GM12878 (cell line): ENCODE data around the gene LDHAL6B. TPM values are rescaled to one million over a fixed set of nuclear protein-coding genes. Genes with fewer than 3 reads are reported as not detected.

Experiments
- ATAC-seq: fragments of 200-7000 bp; cut with Tn5 transposase; 3 replicates; pipeline ENCODE4 v1.9.1; 2020; ENCODE audit warnings: mild to moderate bottlenecking, moderate library complexity
- Bru-seq: library from RNA; stranded (reverse); fragments of 400-500 nt; gene quantifications from one replicate; lab custom pipeline; 2021; lab: Mats Ljungman, UMichigan
- BruChase-seq, 2 experiments: library from RNA; stranded (reverse); fragments of 400-500 nt; gene quantifications; one replicate each; lab custom pipeline; 2021; lab: Mats Ljungman, UMichigan
- BruUV-seq: library from RNA; stranded (reverse); fragments of 400-500 nt; replicated peaks from 2 replicates; lab custom pipeline; 2021; lab: Mats Ljungman, UMichigan
- CTCF ChIA-PET: fragments of 300-600 bp; sonication (Branson Sonifier 250); formaldehyde crosslinking; extraction: SDS; loops from one replicate; lab custom pipeline; 2021; ENCODE audit warnings: inconsistent platforms; lab: Yijun Ruan, JAX
- POLR2A ChIA-PET: fragments of 350-600 bp; formaldehyde crosslinking; extraction: SDS; loops from one replicate; lab custom pipeline; 2021; ENCODE audit warnings: inconsistent platforms; lab: Charles Lee
- RAD21 ChIA-PET: fragments of 300-600 bp; sonication (Branson Sonifier 250); formaldehyde crosslinking; loops from one replicate; lab custom pipeline; 2023; ENCODE audit warnings: antibody characterized with exemption; ENCODE audit not compliant: unreplicated experiment; lab: Charles Lee
- SMC1A ChIA-PET: fragments of 300-600 bp; sonication (Branson Sonifier 250); formaldehyde crosslinking; loops from one replicate; lab custom pipeline; 2023; ENCODE audit not compliant: unreplicated experiment, uncharacterized antibody; lab: Charles Lee
- DNase-seq: peaks from one replicate; pipeline ENCODE4 v3.0.0-alpha.2; 2011; ENCODE audit warnings: low read depth, low spot score
- FAIRE-seq: peaks from 3 replicates; lab custom pipeline; 2011; peaks lifted over from hg19 to GRCh38; lab: Jason Lieb, UNC
- H2AFZ ChIP-seq: 2 replicates; pipeline ENCODE4 v1.6.0; 2011; ENCODE audit warnings: low read depth, low read length, control low read depth; ENCODE audit not compliant: control insufficient read depth
- H3K27ac ChIP-seq: 2 replicates; pipeline ENCODE4 v1.5.1; 2011; ENCODE audit warnings: control low read depth; ENCODE audit not compliant: control insufficient read depth, insufficient read depth
- H3K27me3 ChIP-seq, 2 experiments: replicated peaks in 1 of 2; 2 replicates each; pipeline versions ENCODE4 v1.6.0 to v1.6.1; 2011; ENCODE audit warnings: low read length in 1 of 2; ENCODE audit not compliant: control insufficient read depth in 2 of 2, insufficient read depth in 2 of 2
- H3K36me3 ChIP-seq, 2 experiments: 2 replicates each; pipeline ENCODE4 v1.5.1; 2011; ENCODE audit warnings: low read length in 1 of 2; ENCODE audit not compliant: control insufficient read depth in 2 of 2, insufficient read depth in 2 of 2
- H3K4me1 ChIP-seq: 2 replicates; pipeline ENCODE4 v1.6.1; 2011; ENCODE audit warnings: mild to moderate bottlenecking, low read length, moderate library complexity, mixed read lengths; ENCODE audit not compliant: control insufficient read depth, insufficient read depth
- H3K4me2 ChIP-seq: 2 replicates; pipeline ENCODE4 v1.6.0; 2011; ENCODE audit warnings: control low read depth; ENCODE audit not compliant: control insufficient read depth, insufficient read depth
- H3K4me3 ChIP-seq: fragments of 200-600 bp; sonication (generic); 2 replicates; pipeline ENCODE4 v1.5.1; 2016
- H3K79me2 ChIP-seq: 2 replicates; pipeline ENCODE4 v1.6.0; 2011; ENCODE audit warnings: low read length; ENCODE audit not compliant: control insufficient read depth, insufficient read depth
- H3K9ac ChIP-seq: 2 replicates; pipeline ENCODE4 v1.8.0; 2011; ENCODE audit warnings: low read length, control low read depth, mixed read lengths; ENCODE audit not compliant: control insufficient read depth, insufficient read depth
- H3K9me3 ChIP-seq: replicated peaks from 3 replicates; pipeline ENCODE4 v1.5.1; 2011; ENCODE audit warnings: mild to moderate bottlenecking, low read length; ENCODE audit not compliant: control insufficient read depth, insufficient read depth
- H4K20me1 ChIP-seq: 2 replicates; pipeline ENCODE4 v1.6.0; 2011; ENCODE audit not compliant: control insufficient read depth, insufficient read depth
- BCL11A ChIP-seq: IDR thresholded peaks from 2 replicates; pipeline ENCODE4 v1.6.1; 2011; ENCODE audit warnings: low read depth, low read length
- CBFB ChIP-seq: IDR thresholded peaks from 2 replicates; pipeline ENCODE4 v1.6.1; 2016; ENCODE audit warnings: antibody characterized with exemption, low read depth
- IRF4 ChIP-seq: IDR thresholded peaks from 2 replicates; pipeline ENCODE4 v1.6.1; 2011; ENCODE audit warnings: low read depth, low read length
- MTA3 ChIP-seq: IDR thresholded peaks from 2 replicates; pipeline ENCODE4 v1.6.1; 2012; ENCODE audit warnings: low read length, inconsistent platforms, borderline replicate concordance
- PAX5 ChIP-seq: IDR thresholded peaks from 2 replicates; pipeline ENCODE4 v1.6.1; 2011; ENCODE audit warnings: low read depth, low read length, borderline replicate concordance
- POLR2A ChIP-seq: IDR thresholded peaks from 2 replicates; pipeline ENCODE4 v1.6.1; 2011; ENCODE audit warnings: low read depth, mild to moderate bottlenecking, low read length
- SMAD5 ChIP-seq: IDR thresholded peaks from 2 replicates; pipeline ENCODE4 v1.6.1; 2016; ENCODE audit warnings: antibody characterized with exemption, low read depth
- SREBF2 ChIP-seq: IDR thresholded peaks from 2 replicates; pipeline ENCODE4 v1.6.1; 2012; ENCODE audit warnings: mild to moderate bottlenecking, low read length
- ZNF622 ChIP-seq: fragments of 450-650 bp; IDR thresholded peaks from 2 replicates; pipeline ENCODE4 v1.6.1; 2017; ENCODE audit warnings: mild to moderate bottlenecking, inconsistent platforms
- WGBS: methylation state at CpG from one replicate; pipeline ENCODE4 v1.1.6; 2016; ENCODE audit warnings: low lambda C conversion rate; ENCODE audit not compliant: insufficient replicate concordance, insufficient coverage; ENCODE audit errors: missing lambda C conversion rate; 5-methylcytosine and 5-hydroxymethylcytosine counted together
- in situ Hi-C: fragments of 300-500 bp; cut with MboI; formaldehyde crosslinking; loops from 9 replicates; pipeline ENCODE4 v1.14.3; 2018; ENCODE audit warnings: mixed read lengths
- intact Hi-C: fragments of 100-400 bp; cut with micrococcal nuclease; formaldehyde crosslinking; loops from one replicate; pipeline ENCODE4 v1.14.2; 2022; ENCODE audit not compliant: unreplicated experiment
- long read RNA-seq, 2 experiments: library from polyadenylated mRNA; unstranded; transcript quantifications; one replicate each; pipeline ENCODE4 v2.0.0, GENCODE V29; 2019 to 2020
- polyA minus RNA-seq, 3 experiments: library from RNA; depleted of rRNA, polyadenylated mRNA; stranded (reverse); fragments of >200 nt; gene quantifications; 2 replicates each; pipeline ENCODE4 v1.2.3, GENCODE V29; 2011
- polyA plus RNA-seq, 11 experiments: library from polyadenylated mRNA; depleted of rRNA in 4 of 11; unstranded in 6 of 11; stranded (reverse) in 5 of 11; fragments of >200 nt; fragmentation: Nextera tagmentation in 4 of 11; fragmentation: Illumina TruSeq in 1 of 11; extraction: Ambion mirVana in 4 of 11; extraction: Trizol in 1 of 11; gene quantifications; 1 replicate in 1 of 11; 2 replicates in 10 of 11; pipeline versions ENCODE4 v1.2.1 to v1.2.3, GENCODE V29; 2011 to 2016; ENCODE audit warnings: inconsistent platforms in 2 of 11, missing spikeins in 2 of 11, low read depth in 1 of 11
- total RNA-seq, 4 experiments: library from RNA; depleted of rRNA in 3 of 4; stranded (reverse); fragments of >200 nt in 3 of 4; fragmentation: Illumina TruSeq in 1 of 4; extraction: Trizol in 1 of 4; gene quantifications; 2 replicates each; pipeline versions ENCODE4 v1.2.1 to v1.2.3, GENCODE V29; 2013 to 2021
- TF ChIP-seq, protein P1 (sequence below): fragments of 150-350 bp; IDR thresholded peaks from 2 replicates; pipeline ENCODE4 v1.6.1; 2016; ENCODE audit warnings: low read depth, low read length
- TF ChIP-seq, protein P2 (sequence below): IDR thresholded peaks from 2 replicates; pipeline ENCODE4 v1.6.1; 2012; ENCODE audit warnings: low read depth, low read length, improper control_type of control experiment
- TF ChIP-seq, protein P3 (sequence below): fragments of 450-650 bp; IDR thresholded peaks from 2 replicates; pipeline ENCODE4 v1.6.1; 2016; ENCODE audit warnings: mild to moderate bottlenecking
- TF ChIP-seq, protein P4 (sequence below): fragments of 450-650 bp; IDR thresholded peaks from 2 replicates; pipeline ENCODE4 v1.6.1; 2017; ENCODE audit warnings: borderline replicate concordance

Gene LDHAL6B
- not detected in 2 replicates for total RNA-seq (2013; cell fraction: nucleolus; rRNA removed)
- total RNA-seq (2014; rRNA removed) (not detected in 2 replicates), total RNA-seq (2014; rRNA removed; fragmentation: Illumina TruSeq; extraction: Trizol) (not detected in 2 replicates), total RNA-seq (2021) (not detected in 2 replicates), polyA plus RNA-seq (2011; rRNA removed) (not detected in 2 replicates), polyA plus RNA-seq (2014; fragmentation: Illumina TruSeq; extraction: Trizol) (not detected in 2 replicates), polyA plus RNA-seq (2014; fragmentation: Nextera tagmentation; extraction: Ambion mirVana) (not detected), polyA plus RNA-seq (2014; rRNA removed) (not detected in 2 replicates), polyA plus RNA-seq (2016; fragmentation: Nextera tagmentation; extraction: Ambion mirVana) (under 1 TPM; 0.33 to 0.66 TPM), polyA minus RNA-seq (2011; rRNA and poly(A)+ RNA removed) (not detected in 2 replicates), Bru-seq, nascent RNA (percentile 25 among the genes with signal in this experiment), BruChase-seq, experiment 1, labeled RNA remaining after a 6-hour chase (percentile 28 among the genes with signal in this experiment), BruChase-seq, experiment 2, labeled RNA remaining after a 2-hour chase (not detected)
- polyA plus RNA-seq (2011; ENCODE audit: low read depth), result 0.20 TPM
- polyA plus RNA-seq (2011; cell fraction: cytosol; rRNA removed), result not detected in 2 replicates
- polyA plus RNA-seq (2011; cell fraction: nucleus; rRNA removed), result not detected in 2 replicates
- 0.63 and 0.64 TPM in 2 replicates for polyA plus RNA-seq (2012)
- not detected in 2 replicates for polyA minus RNA-seq (2011; cell fraction: cytosol; rRNA and poly(A)+ RNA removed)
- polyA minus RNA-seq (2011; cell fraction: nucleus; rRNA and poly(A)+ RNA removed), result not detected in 2 replicates
- long read RNA-seq, experiment 1, result 0 reads
- long read RNA-seq, experiment 2, result 0 reads

DNA sequence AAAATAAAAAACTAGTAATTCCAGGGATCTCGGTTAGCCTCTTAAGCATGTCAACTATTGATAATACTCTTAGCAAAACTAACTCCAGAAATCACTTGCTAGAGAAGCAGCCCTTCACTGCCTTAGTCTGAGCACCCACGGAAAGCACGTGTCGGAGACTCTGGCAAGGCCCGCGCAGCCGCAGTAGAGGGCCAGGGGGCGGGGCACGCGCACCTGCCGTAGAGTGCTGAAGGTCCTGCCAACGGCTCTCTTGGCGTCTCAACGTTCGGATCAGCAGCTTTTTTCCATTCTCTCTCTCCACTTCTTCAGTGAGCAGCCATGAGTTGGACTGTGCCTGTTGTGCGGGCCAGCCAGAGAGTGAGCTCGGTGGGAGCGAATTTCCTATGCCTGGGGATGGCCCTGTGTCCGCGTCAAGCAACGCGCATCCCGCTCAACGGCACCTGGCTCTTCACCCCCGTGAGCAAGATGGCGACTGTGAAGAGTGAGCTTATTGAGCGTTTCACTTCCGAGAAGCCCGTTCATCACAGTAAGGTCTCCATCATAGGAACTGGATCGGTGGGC is at the start of gene LDHAL6B:
Gene LDHAL6B (plus strand): TSS at position 221 of the 561 bp plus-strand sequence. CDS start 98 bp downstream, at position 319.
- ATAC-seq (no peak), DNase-seq (no peak), FAIRE-seq (no peak)
- H3K9ac ChIP-seq, result no peak within 1 kb of the TSS
- CTCF ChIA-PET, result interaction anchor here (0.9 to 1.2 kb wide), 2 partner anchors 21 to 29 kb away, joined by 3 to 4 read pairs; no protein-coding TSS in a partner anchor
- no peak within 1 kb of the TSS for H3K4me3 ChIP-seq
- POLR2A ChIA-PET, result no interaction called here
- in situ Hi-C loops, result no loop called here
- RAD21 ChIA-PET, result no interaction called here
- no TSS peak for BruUV-seq
- no peak for TF ChIP-seq IRF4
- TF ChIP-seq, protein P1, sequence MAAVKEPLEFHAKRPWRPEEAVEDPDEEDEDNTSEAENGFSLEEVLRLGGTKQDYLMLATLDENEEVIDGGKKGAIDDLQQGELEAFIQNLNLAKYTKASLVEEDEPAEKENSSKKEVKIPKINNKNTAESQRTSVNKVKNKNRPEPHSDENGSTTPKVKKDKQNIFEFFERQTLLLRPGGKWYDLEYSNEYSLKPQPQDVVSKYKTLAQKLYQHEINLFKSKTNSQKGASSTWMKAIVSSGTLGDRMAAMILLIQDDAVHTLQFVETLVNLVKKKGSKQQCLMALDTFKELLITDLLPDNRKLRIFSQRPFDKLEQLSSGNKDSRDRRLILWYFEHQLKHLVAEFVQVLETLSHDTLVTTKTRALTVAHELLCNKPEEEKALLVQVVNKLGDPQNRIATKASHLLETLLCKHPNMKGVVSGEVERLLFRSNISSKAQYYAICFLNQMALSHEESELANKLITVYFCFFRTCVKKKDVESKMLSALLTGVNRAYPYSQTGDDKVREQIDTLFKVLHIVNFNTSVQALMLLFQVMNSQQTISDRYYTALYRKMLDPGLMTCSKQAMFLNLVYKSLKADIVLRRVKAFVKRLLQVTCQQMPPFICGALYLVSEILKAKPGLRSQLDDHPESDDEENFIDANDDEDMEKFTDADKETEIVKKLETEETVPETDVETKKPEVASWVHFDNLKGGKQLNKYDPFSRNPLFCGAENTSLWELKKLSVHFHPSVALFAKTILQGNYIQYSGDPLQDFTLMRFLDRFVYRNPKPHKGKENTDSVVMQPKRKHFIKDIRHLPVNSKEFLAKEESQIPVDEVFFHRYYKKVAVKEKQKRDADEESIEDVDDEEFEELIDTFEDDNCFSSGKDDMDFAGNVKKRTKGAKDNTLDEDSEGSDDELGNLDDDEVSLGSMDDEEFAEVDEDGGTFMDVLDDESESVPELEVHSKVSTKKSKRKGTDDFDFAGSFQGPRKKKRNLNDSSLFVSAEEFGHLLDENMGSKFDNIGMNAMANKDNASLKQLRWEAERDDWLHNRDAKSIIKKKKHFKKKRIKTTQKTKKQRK, result no peak
- no peak for TF ChIP-seq SMAD5
- TF ChIP-seq, protein P2, sequence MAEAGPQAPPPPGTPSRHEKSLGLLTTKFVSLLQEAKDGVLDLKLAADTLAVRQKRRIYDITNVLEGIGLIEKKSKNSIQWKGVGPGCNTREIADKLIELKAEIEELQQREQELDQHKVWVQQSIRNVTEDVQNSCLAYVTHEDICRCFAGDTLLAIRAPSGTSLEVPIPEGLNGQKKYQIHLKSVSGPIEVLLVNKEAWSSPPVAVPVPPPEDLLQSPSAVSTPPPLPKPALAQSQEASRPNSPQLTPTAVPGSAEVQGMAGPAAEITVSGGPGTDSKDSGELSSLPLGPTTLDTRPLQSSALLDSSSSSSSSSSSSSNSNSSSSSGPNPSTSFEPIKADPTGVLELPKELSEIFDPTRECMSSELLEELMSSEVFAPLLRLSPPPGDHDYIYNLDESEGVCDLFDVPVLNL, result no peak
- TF ChIP-seq, protein P3, sequence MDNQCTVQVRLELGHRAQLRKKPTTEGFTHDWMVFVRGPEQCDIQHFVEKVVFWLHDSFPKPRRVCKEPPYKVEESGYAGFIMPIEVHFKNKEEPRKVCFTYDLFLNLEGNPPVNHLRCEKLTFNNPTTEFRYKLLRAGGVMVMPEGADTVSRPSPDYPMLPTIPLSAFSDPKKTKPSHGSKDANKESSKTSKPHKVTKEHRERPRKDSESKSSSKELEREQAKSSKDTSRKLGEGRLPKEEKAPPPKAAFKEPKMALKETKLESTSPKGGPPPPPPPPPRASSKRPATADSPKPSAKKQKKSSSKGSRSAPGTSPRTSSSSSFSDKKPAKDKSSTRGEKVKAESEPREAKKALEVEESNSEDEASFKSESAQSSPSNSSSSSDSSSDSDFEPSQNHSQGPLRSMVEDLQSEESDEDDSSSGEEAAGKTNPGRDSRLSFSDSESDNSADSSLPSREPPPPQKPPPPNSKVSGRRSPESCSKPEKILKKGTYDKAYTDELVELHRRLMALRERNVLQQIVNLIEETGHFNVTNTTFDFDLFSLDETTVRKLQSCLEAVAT, result no peak
- TF ChIP-seq POLR2A, result no peak
- no peak for TF ChIP-seq BCL11A
- TF ChIP-seq CBFB, result no peak
- no peak for TF ChIP-seq PAX5
- TF ChIP-seq, protein P4, sequence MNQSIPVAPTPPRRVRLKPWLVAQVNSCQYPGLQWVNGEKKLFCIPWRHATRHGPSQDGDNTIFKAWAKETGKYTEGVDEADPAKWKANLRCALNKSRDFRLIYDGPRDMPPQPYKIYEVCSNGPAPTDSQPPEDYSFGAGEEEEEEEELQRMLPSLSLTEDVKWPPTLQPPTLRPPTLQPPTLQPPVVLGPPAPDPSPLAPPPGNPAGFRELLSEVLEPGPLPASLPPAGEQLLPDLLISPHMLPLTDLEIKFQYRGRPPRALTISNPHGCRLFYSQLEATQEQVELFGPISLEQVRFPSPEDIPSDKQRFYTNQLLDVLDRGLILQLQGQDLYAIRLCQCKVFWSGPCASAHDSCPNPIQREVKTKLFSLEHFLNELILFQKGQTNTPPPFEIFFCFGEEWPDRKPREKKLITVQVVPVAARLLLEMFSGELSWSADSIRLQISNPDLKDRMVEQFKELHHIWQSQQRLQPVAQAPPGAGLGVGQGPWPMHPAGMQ, result no peak
- no peak for TF ChIP-seq SREBF2
- TF ChIP-seq MTA3, result no peak
- TF ChIP-seq ZNF622, result no peak
- no peaks in the 10 kb centered on the region for H4K20me1 ChIP-seq
- peak within 1 kb of the TSS; percentile 22; the same call in 1 of the 2 replicates for H3K27ac ChIP-seq
- H3K36me3 ChIP-seq, result peaks cover 16 to 64% of the 10 kb centered on the region in 2 experiments
- 99% methylated on average over 30 of the region's 30 CpGs for WGBS
- H3K27me3 ChIP-seq, result no peaks in the 10 kb centered on the region
- no peak within 1 kb of the TSS for H2AFZ ChIP-seq
- no peak within 1 kb of the TSS for H3K4me2 ChIP-seq
- H3K4me1 ChIP-seq, result no peaks in the 10 kb centered on the region; the same call in 1 of the 2 replicates
- SMC1A ChIA-PET, result no interaction called here
- intact Hi-C loops, result no loop called here
- H3K9me3 ChIP-seq, result no peaks in the 10 kb centered on the region
- H3K79me2 ChIP-seq, result no peaks in the 10 kb centered on the region
